DOHH2 (cell line): ENCODE measurements around the gene CLTCL1.

Source experiments
- H3F3A ChIP-seq: fragments of 200-600 bp; sonication (generic), shearing (Covaris generic); 2 replicates; pipeline ENCODE4 v1.6.0; 2016; ENCODE audit warnings: antibody characterized with exemption, mild to moderate bottlenecking; ENCODE audit not compliant: control insufficient read depth, insufficient read depth
- H3K27ac ChIP-seq: fragments of 200-600 bp; sonication (generic); 2 replicates; pipeline ENCODE4 v1.5.1; 2014; ENCODE audit warnings: low read depth, mild to moderate bottlenecking, low read length, moderate library complexity
- H3K27me3 ChIP-seq: fragments of 200-600 bp; sonication (generic); 2 replicates; pipeline ENCODE4 v1.6.1; 2014; ENCODE audit warnings: mild to moderate bottlenecking, low read length, mixed read lengths; ENCODE audit not compliant: control insufficient read depth
- H3K36me3 ChIP-seq: fragments of 200-600 bp; sonication (generic); 2 replicates; pipeline ENCODE4 v1.6.1; 2014; ENCODE audit warnings: mild to moderate bottlenecking, low read length, moderate library complexity, mixed read lengths; ENCODE audit not compliant: control insufficient read depth
- H3K4me1 ChIP-seq: fragments of 200-600 bp; sonication (generic); 2 replicates; pipeline ENCODE4 v1.6.1; 2014; ENCODE audit warnings: mild to moderate bottlenecking, low read length, mixed read lengths; ENCODE audit not compliant: control insufficient read depth
- H3K4me2 ChIP-seq: fragments of 200-600 bp; sonication (generic); 2 replicates; pipeline ENCODE4 v1.6.0; 2014; ENCODE audit warnings: mild to moderate bottlenecking, low read length, moderate library complexity
- H3K4me3 ChIP-seq: fragments of 200-600 bp; sonication (generic); 2 replicates; pipeline ENCODE4 v1.5.1; 2014; ENCODE audit warnings: mild to moderate bottlenecking, low read length, mixed read lengths
- H3K79me2 ChIP-seq: fragments of 200-600 bp; sonication (generic); 2 replicates; pipeline ENCODE4 v1.6.1; 2014; ENCODE audit warnings: mild to moderate bottlenecking, low read length, mixed read lengths; ENCODE audit not compliant: control insufficient read depth
- H3K9me2 ChIP-seq: fragments of 200-600 bp; sonication (generic); replicated peaks from 2 replicates; pipeline ENCODE4 v1.6.1; 2014; ENCODE audit warnings: mild to moderate bottlenecking, low read length, mixed read lengths; ENCODE audit not compliant: control insufficient read depth
- H3K9me3 ChIP-seq: fragments of 200-600 bp; sonication (generic); 2 replicates; pipeline ENCODE4 v1.6.1; 2014; ENCODE audit warnings: antibody characterized with exemption, low read length, mixed read lengths; ENCODE audit not compliant: control insufficient read depth, insufficient read depth
- H4K20me1 ChIP-seq: fragments of 200-600 bp; sonication (generic); 2 replicates; pipeline ENCODE4 v1.6.0; 2014; ENCODE audit warnings: low read depth, mild to moderate bottlenecking, antibody characterized with exemption, low read length, moderate library complexity; ENCODE audit not compliant: control insufficient read depth, insufficient read depth
- CTCF ChIP-seq: fragments of 200-600 bp; sonication (generic); IDR thresholded peaks from one replicate; pipeline ENCODE4 v1.5.1; 2014; ENCODE audit warnings: antibody characterized with exemption, mild to moderate bottlenecking, low read depth, low read length; ENCODE audit not compliant: poor library complexity, severe bottlenecking
- EZH2phosphoT487 ChIP-seq: fragments of 200-600 bp; sonication (generic); IDR thresholded peaks from 2 replicates; pipeline ENCODE4 v1.6.1; 2017; ENCODE audit warnings: borderline replicate concordance, mild to moderate bottlenecking, antibody characterized with exemption, low read length, moderate library complexity, mixed read lengths

Gene CLTCL1

GRCh38 chr22:19233189-19233661, 58.3 kb downstream of the CLTCL1 start:
- Histone ChIP-seq H3K27me3 (peaks cover 50% of the 10 kb centered on the region), H3K9me3 (no peaks in the 10 kb centered on the region), H3K4me2 (no peak overlapping the region), H3K9me2 (no peaks in the 10 kb centered on the region), H3K4me3 (no peak overlapping the region), H3K27ac (no peak overlapping the region), H4K20me1 (no peaks in the 10 kb centered on the region), H3K4me1 (no peaks in the 10 kb centered on the region), H3F3A (no peaks in the 10 kb centered on the region), H3K79me2 (no peaks in the 10 kb centered on the region), H3K36me3 (no peaks in the 10 kb centered on the region)
- TF ChIP-seq CTCF, result no peak
- TF ChIP-seq EZH2phosphoT487, result no peak

GRCh38 chr22:19232623-19233022, 58.9 kb downstream of the CLTCL1 start:
- Histone ChIP-seq H3K4me2 (no peak overlapping the region), H3K36me3 (no peaks in the 10 kb centered on the region), H3K9me3 (no peaks in the 10 kb centered on the region), H3K27ac (no peak overlapping the region), H3K4me1 (no peaks in the 10 kb centered on the region), H3K79me2 (no peaks in the 10 kb centered on the region), H3K9me2 (no peaks in the 10 kb centered on the region), H3K27me3 (peaks cover 50% of the 10 kb centered on the region), H4K20me1 (no peaks in the 10 kb centered on the region), H3F3A (no peaks in the 10 kb centered on the region), H3K4me3 (no peak overlapping the region)
- no peak for TF ChIP-seq CTCF
- no peak for TF ChIP-seq EZH2phosphoT487

- Histone ChIP-seq H3K4me2 (no peak overlapping the region), H3K4me1 (no peaks in the 10 kb centered on the region), H4K20me1 (no peaks in the 10 kb centered on the region), H3K9me3 (no peaks in the 10 kb centered on the region), H3F3A (no peaks in the 10 kb centered on the region), H3K79me2 (no peaks in the 10 kb centered on the region), H3K27ac (no peak overlapping the region), H3K36me3 (no peaks in the 10 kb centered on the region), H3K4me3 (no peak overlapping the region), H3K27me3 (peaks cover 44% of the 10 kb centered on the region), H3K9me2 (no peaks in the 10 kb centered on the region)
- TF ChIP-seq EZH2phosphoT487 (no peak), CTCF (no peak)
These were observed 59.5 kb downstream of the CLTCL1 start for GRCh38 chr22:19231986-19232385.
